ENCODE data around the gene GOLT1A.

- TF ChIP-seq CTCF (IDR thresholded peaks at IDR 0.05): no peak
- TF ChIP-seq POLR2AphosphoS5 (IDR thresholded peaks at IDR 0.05): no peak
- no peak for TF ChIP-seq EP300 (IDR thresholded peaks at IDR 0.05)
Observed at GRCh38 chr1:204198348-204199340, 15.1 kb downstream of the GOLT1A start.

All from esophagus muscularis mucosa (tissue), 4 donors.